GM12872 (cell line): Measurements from ENCODE around the gene ONECUT1.

Source experiments
- CTCF ChIP-seq: IDR thresholded peaks from 3 replicates; pipeline ENCODE4 v1.5.1; 2011; ENCODE audit warnings: low read depth, mild to moderate bottlenecking, low read length, moderate library complexity; ENCODE audit not compliant: insufficient read depth

Gene ONECUT1

GRCh38 chr15:52718551-52718950, 71.6 kb downstream of the ONECUT1 start:
- TF ChIP-seq CTCF, result no peak

DNA sequence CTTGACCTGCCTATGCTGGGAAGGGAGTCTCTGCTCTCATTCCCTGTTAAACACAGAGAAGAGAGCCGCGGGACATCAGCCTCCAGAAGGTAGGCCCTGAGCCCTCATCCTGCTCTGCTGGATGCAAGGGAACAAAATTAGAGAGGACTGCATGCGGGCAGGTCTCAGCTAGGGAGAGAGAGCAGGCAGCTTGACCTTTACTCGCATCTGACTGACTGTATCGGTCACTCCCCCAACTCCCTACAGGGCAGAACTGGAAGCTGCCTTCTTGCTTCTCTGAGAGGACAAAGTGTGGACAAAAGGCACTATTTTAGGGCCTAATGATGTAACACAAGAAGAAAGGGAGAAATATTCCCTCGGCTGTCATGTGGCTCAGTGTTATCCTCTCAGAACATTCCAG, 72.2 kb downstream of the ONECUT1 start:
- TF ChIP-seq CTCF, result no peak

- TF ChIP-seq CTCF, result no peak
Observed at GRCh38 chr15:52717481-52717880, 72.7 kb downstream of the ONECUT1 start.

DNA sequence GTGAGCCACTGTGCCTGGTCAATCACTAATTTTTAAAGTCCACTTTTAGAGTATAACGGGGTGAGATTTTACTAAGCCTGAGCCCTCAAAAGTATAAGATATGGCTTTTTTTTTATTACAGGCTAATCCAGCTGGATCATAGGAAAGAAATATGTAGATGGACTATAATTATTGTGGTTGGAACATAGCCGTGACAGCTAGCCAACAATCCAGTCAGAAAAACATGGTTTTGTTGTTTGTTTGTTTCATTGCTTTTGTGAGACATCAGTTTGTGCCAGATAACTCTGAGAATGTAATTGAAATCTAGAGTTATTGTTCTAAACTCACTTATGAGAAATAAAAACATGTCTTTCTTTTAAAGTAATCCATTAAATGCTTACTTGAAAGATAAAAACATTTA, 73.6 kb downstream of the ONECUT1 start:
- no peak for TF ChIP-seq CTCF

DNA sequence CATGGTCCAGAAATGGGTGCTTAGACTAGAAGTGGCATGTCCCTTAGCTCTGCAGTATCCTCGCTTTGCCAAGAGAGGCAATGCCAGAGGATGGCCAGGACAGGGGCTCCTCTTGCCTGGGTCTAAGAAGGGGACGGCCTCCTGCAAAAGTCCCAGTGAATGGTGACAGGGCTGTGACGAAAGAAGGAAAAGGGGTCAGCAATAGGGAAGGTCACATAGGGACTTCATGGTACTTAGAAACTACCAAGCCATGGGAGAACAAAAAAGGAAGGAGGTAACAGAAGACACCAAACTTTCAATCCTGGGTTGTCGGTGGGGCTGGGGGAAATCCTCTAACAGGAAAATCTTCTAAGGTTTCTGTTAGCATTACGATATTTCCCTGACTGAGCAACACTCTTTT, 74.7 kb downstream of the ONECUT1 start:
- no peak for TF ChIP-seq CTCF

DNA sequence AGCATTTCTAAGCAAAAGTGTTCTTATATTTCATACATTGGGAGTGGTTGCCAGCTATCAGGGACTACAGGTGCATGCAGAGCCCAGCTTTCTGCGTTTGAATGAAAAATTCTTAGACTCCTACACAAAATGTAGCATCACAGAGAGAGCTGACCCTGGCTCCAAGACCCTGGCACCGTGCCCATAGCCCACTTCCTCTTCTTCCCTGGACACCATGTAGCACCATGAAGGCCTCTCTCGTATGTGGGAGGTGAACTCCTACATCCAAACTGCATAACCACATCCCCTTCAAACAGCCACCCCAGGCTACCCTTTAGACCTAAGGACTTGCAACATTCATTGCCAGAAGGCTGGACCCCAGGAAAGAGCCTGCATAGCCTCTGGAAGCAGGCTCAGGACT, 75.2 kb downstream of the ONECUT1 start:
- TF ChIP-seq CTCF, result no peak

GRCh38 chr15:52710708-52711389, 79.3 kb downstream of the ONECUT1 start:
- TF ChIP-seq CTCF, result no peak
